Measurements from ENCODE around the gene GPC6.

Gene GPC6

GRCh38 chr13:93280688-93281087, 54.1 kb downstream of the GPC6 start:
- no peak overlapping the region for H3K4me2 ChIP-seq (ENCODE audit: low read length)
- H3K79me2 ChIP-seq (ENCODE audit: low read length) = no peaks in the 10 kb centered on the region
- no peaks in the 10 kb centered on the region for H3K27me3 ChIP-seq (ENCODE audit: low read depth, low read length)
- no peak overlapping the region for H3K27ac ChIP-seq (ENCODE audit: low read length)
- no peaks in the 10 kb centered on the region for H3K9me3 ChIP-seq (ENCODE audit: insufficient read depth, low read length)
- no peak overlapping the region for H2AFZ ChIP-seq (ENCODE audit: low read depth, low read length)
- H4K20me1 ChIP-seq (ENCODE audit: insufficient read depth, low read length) = no peaks in the 10 kb centered on the region
- TF ChIP-seq EZH2phosphoT487 (IDR thresholded peaks at IDR 0.05; ENCODE audit: low read depth) = no peak
- TF ChIP-seq CTCF (IDR thresholded peaks at IDR 0.05; ENCODE audit: low read depth, low read length) = no peak
- H3K9ac ChIP-seq (ENCODE audit: low read length) = no peak overlapping the region
- H3K4me3 ChIP-seq (ENCODE audit: low read length) = no peak overlapping the region
- H3K4me1 ChIP-seq (ENCODE audit: low read length) = peaks cover 14% of the 10 kb centered on the region
- H3K36me3 ChIP-seq (replicated peaks; ENCODE audit: low read depth, low read length) = no peaks in the 10 kb centered on the region

GRCh38 chr13:93283255-93283654, 56.6 kb downstream of the GPC6 start:
- no peaks in the 10 kb centered on the region for H4K20me1 ChIP-seq (ENCODE audit: insufficient read depth, low read length)
- H3K4me3 ChIP-seq (ENCODE audit: low read length) = no peak overlapping the region
- H3K36me3 ChIP-seq (replicated peaks; ENCODE audit: low read depth, low read length) = no peaks in the 10 kb centered on the region

GRCh38 chr13:93284064-93284463, 57.5 kb downstream of the GPC6 start:
- no peak overlapping the region for H3K9ac ChIP-seq (ENCODE audit: low read length)
- no peak for TF ChIP-seq CTCF (IDR thresholded peaks at IDR 0.05; ENCODE audit: low read depth, low read length)
- TF ChIP-seq EZH2phosphoT487 (IDR thresholded peaks at IDR 0.05; ENCODE audit: low read depth) = no peak
- no peak overlapping the region for H3K4me2 ChIP-seq (ENCODE audit: low read length)
- H3K27ac ChIP-seq (ENCODE audit: low read length) = no peak overlapping the region
- no peak overlapping the region for H3K4me3 ChIP-seq (ENCODE audit: low read length)
- no peaks in the 10 kb centered on the region for H3K27me3 ChIP-seq (ENCODE audit: low read depth, low read length)
- peaks cover 16% of the 10 kb centered on the region for H3K4me1 ChIP-seq (ENCODE audit: low read length)
- no peaks in the 10 kb centered on the region for H3K9me3 ChIP-seq (ENCODE audit: insufficient read depth, low read length)
- H2AFZ ChIP-seq (ENCODE audit: low read depth, low read length) = no peak overlapping the region
- no peaks in the 10 kb centered on the region for H3K36me3 ChIP-seq (replicated peaks; ENCODE audit: low read depth, low read length)
- no peaks in the 10 kb centered on the region for H4K20me1 ChIP-seq (ENCODE audit: insufficient read depth, low read length)
- no peaks in the 10 kb centered on the region for H3K79me2 ChIP-seq (ENCODE audit: low read length)

More at GRCh38 chr13:93283255-93283654, 56.6 kb downstream of the GPC6 start:
- Histone ChIP-seq H3K27ac (ENCODE audit: low read length) (no peak overlapping the region), H3K4me1 (ENCODE audit: low read length) (peaks cover 14% of the 10 kb centered on the region), H3K27me3 (ENCODE audit: low read depth, low read length) (no peaks in the 10 kb centered on the region), H3K4me2 (ENCODE audit: low read length) (no peak overlapping the region), H2AFZ (ENCODE audit: low read depth, low read length) (no peak overlapping the region), H3K79me2 (ENCODE audit: low read length) (no peaks in the 10 kb centered on the region), H3K9me3 (ENCODE audit: insufficient read depth, low read length) (no peaks in the 10 kb centered on the region), H3K9ac (ENCODE audit: low read length) (no peak overlapping the region)
- no peak for TF ChIP-seq EZH2phosphoT487 (IDR thresholded peaks at IDR 0.05; ENCODE audit: low read depth)
- no peak for TF ChIP-seq CTCF (IDR thresholded peaks at IDR 0.05; ENCODE audit: low read depth, low read length)

GRCh38 chr13:93286047-93286446, 59.4 kb downstream of the GPC6 start:
- H3K27me3 ChIP-seq (ENCODE audit: low read depth, low read length) = no peaks in the 10 kb centered on the region
- H3K27ac ChIP-seq (ENCODE audit: low read length) = no peak overlapping the region
- no peak overlapping the region for H3K4me3 ChIP-seq (ENCODE audit: low read length)
- H3K4me2 ChIP-seq (ENCODE audit: low read length) = no peak overlapping the region
- H3K36me3 ChIP-seq (replicated peaks; ENCODE audit: low read depth, low read length) = no peaks in the 10 kb centered on the region
- H3K4me1 ChIP-seq (ENCODE audit: low read length) = peaks cover 25% of the 10 kb centered on the region
- no peaks in the 10 kb centered on the region for H3K9me3 ChIP-seq (ENCODE audit: insufficient read depth, low read length)
- H2AFZ ChIP-seq (ENCODE audit: low read depth, low read length) = no peak overlapping the region
- no peaks in the 10 kb centered on the region for H3K79me2 ChIP-seq (ENCODE audit: low read length)
- no peaks in the 10 kb centered on the region for H4K20me1 ChIP-seq (ENCODE audit: insufficient read depth, low read length)
- TF ChIP-seq CTCF (IDR thresholded peaks at IDR 0.05; ENCODE audit: low read depth, low read length) = no peak
- no peak overlapping the region for H3K9ac ChIP-seq (ENCODE audit: low read length)
